SK-N-SH treated with all-trans-retinoic acid at 6 μM for 48 hours (cell line): ENCODE measurements around the gene KHNYN.

Source experiments
- ATAC-seq: fragments of 200-7000 bp; cut with Tn5 transposase; 3 replicates; pipeline ENCODE4 v1.9.1; 2020; ENCODE audit warnings: mild to moderate bottlenecking, moderate library complexity
- ARNTL ChIP-seq: fragments of 450-650 bp; formaldehyde crosslinking; IDR thresholded peaks from 2 replicates; pipeline ENCODE4 v1.5.0; 2020; ENCODE audit warnings: low read depth, mild to moderate bottlenecking, moderate library complexity, borderline replicate concordance
- BACH2 ChIP-seq: fragments of 250-450 bp; sonication (Bioruptor Pico); IDR thresholded peaks from 2 replicates; pipeline ENCODE4 v1.9.0; 2021; ENCODE audit warnings: mild to moderate bottlenecking, borderline replicate concordance
- CSDC2 ChIP-seq: fragments of 250-450 bp; sonication (Bioruptor Pico); IDR thresholded peaks from 2 replicates; pipeline ENCODE4 v1.5.0; 2020; ENCODE audit warnings: mild to moderate bottlenecking, moderate library complexity
- ESRRG ChIP-seq: fragments of 250-450 bp; sonication (Bioruptor Pico); IDR thresholded peaks from 2 replicates; pipeline ENCODE4 v1.6.1; 2021; ENCODE audit warnings: mild to moderate bottlenecking
- GLIS3 ChIP-seq: fragments of 250-450 bp; sonication (Bioruptor Pico); IDR thresholded peaks from 2 replicates; pipeline ENCODE4 v1.5.0; 2020; ENCODE audit warnings: mild to moderate bottlenecking, moderate library complexity
- ISL1 ChIP-seq: fragments of 250-450 bp; sonication (Bioruptor Pico); IDR thresholded peaks from 2 replicates; pipeline ENCODE4 v2.1.2; 2022; ENCODE audit warnings: mild to moderate bottlenecking, moderate library complexity
- OSR1 ChIP-seq: fragments of 250-450 bp; sonication (Bioruptor Pico); IDR thresholded peaks from 2 replicates; pipeline ENCODE4 v1.8.0; 2022; ENCODE audit warnings: moderate library complexity, mild to moderate bottlenecking, inconsistent platforms
- PATZ1 ChIP-seq: fragments of 250-450 bp; sonication (Bioruptor Pico); IDR thresholded peaks from 2 replicates; pipeline ENCODE4 v1.8.0; 2020; ENCODE audit warnings: mild to moderate bottlenecking, moderate library complexity, borderline replicate concordance
- PPARA ChIP-seq: fragments of 250-450 bp; sonication (Bioruptor Pico); IDR thresholded peaks from 2 replicates; pipeline ENCODE4 v1.5.0; 2020; ENCODE audit warnings: mild to moderate bottlenecking, borderline replicate concordance
- RARB ChIP-seq: fragments of 250-450 bp; sonication (Bioruptor Pico); IDR thresholded peaks from 2 replicates; pipeline ENCODE4 v1.8.0; 2021; ENCODE audit warnings: mild to moderate bottlenecking, moderate library complexity
- SNAI2 ChIP-seq: fragments of 250-450 bp; sonication (Bioruptor Pico); IDR thresholded peaks from 2 replicates; pipeline ENCODE4 v1.5.0; 2020; ENCODE audit warnings: mild to moderate bottlenecking, moderate library complexity
- TCF4 ChIP-seq: fragments of 250-450 bp; sonication (Bioruptor Pico); IDR thresholded peaks from 2 replicates; pipeline ENCODE4 v1.8.0; 2021; ENCODE audit warnings: mild to moderate bottlenecking, moderate library complexity, borderline replicate concordance
- TOX ChIP-seq: fragments of 250-450 bp; sonication (Bioruptor Pico); IDR thresholded peaks from 2 replicates; pipeline ENCODE4 v1.8.0; 2021; ENCODE audit warnings: mild to moderate bottlenecking, moderate library complexity, borderline replicate concordance
- ZC3H10 ChIP-seq: fragments of 250-450 bp; sonication (Bioruptor Pico); IDR thresholded peaks from 2 replicates; pipeline ENCODE4 v1.5.1; 2021; ENCODE audit warnings: mild to moderate bottlenecking, moderate library complexity
- ZFP3 ChIP-seq: fragments of 250-450 bp; sonication (Bioruptor Pico); IDR thresholded peaks from 2 replicates; pipeline ENCODE4 v1.5.0; 2020; ENCODE audit warnings: mild to moderate bottlenecking, moderate library complexity
- ZFP30 ChIP-seq: fragments of 450-650 bp; formaldehyde crosslinking; IDR thresholded peaks from 2 replicates; pipeline ENCODE4 v1.5.0; 2022; ENCODE audit warnings: mild to moderate bottlenecking, moderate library complexity
- ZNF565 ChIP-seq: fragments of 450-650 bp; formaldehyde crosslinking; conservative IDR thresholded peaks from 2 replicates; pipeline ENCODE4 v1.5.0; 2020; ENCODE audit warnings: low read depth, mild to moderate bottlenecking, moderate library complexity
- ZNF70 ChIP-seq: fragments of 450-650 bp; formaldehyde crosslinking; IDR thresholded peaks from 2 replicates; pipeline ENCODE4 v1.5.0; 2020; ENCODE audit warnings: mild to moderate bottlenecking, moderate library complexity
- ZNF8 ChIP-seq: fragments of 450-650 bp; formaldehyde crosslinking; IDR thresholded peaks from 2 replicates; pipeline ENCODE4 v1.5.0; 2020; ENCODE audit warnings: mild to moderate bottlenecking, moderate library complexity
- TF ChIP-seq, protein P1 (sequence below): fragments of 250-450 bp; sonication (Bioruptor Pico); IDR thresholded peaks from 2 replicates; pipeline ENCODE4 v1.5.1; 2021; ENCODE audit warnings: mild to moderate bottlenecking, moderate library complexity
- TF ChIP-seq, protein P2 (sequence below): fragments of 250-450 bp; sonication (Bioruptor Pico); IDR thresholded peaks from 2 replicates; pipeline ENCODE4 v1.5.0; 2020; ENCODE audit warnings: mild to moderate bottlenecking, moderate library complexity
- TF ChIP-seq, protein P3 (sequence below): fragments of 250-450 bp; sonication (Bioruptor Pico); IDR thresholded peaks from 2 replicates; pipeline ENCODE4 v1.5.1; 2020; ENCODE audit warnings: low read depth, mild to moderate bottlenecking, moderate library complexity

KHNYN gene

DNA sequence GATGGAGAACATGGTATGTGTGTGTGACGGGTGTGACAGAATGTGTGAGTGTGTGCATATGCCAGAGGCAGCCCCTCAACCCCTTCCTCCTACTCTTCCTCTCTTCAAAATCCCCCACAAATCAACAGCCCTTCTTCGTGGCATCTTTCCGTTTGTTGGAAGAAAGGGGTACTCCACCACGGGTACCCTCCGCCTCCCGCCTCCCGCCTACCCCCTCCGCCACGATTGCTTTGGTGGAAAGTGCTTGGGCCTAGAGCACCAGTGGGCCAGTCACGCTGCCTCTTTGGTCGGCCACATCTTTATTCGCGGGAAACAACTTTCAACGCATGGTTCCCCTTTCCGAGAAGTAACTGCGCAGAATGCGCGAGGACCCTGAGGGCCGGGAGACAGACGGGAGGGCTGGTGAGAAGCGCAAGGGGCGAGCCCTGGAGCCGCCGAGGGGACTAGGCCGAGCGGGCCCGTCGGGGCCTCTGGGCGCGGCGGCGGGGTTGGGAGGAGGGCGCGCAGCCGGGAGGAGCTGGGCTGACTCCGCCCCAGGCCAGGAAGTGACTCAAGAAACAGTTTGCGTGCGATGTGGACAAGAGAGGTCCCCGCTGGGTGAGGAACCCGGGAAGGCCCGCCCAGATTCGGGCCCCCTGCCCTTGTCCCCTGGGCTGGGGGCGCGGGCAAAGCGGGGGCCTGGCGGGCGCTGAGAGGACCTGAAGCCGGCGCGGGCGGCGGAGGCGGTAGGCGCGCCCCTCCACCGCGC lies at the start of gene KHNYN, which contains the start of gene CBLN3:
TSS of gene KHNYN (plus strand) at position 560 of the 748 bp plus-strand sequence. CDS start 777 bp downstream, outside the sequence.
TSS of gene CBLN3 (minus strand) at position 274 of the 748 bp plus-strand sequence. CDS start 614 bp downstream, outside the sequence.
- ATAC-seq, result peak; percentile 88
- TF ChIP-seq ZC3H10 (CRISPR knock-in tag), result peak; percentile 15; the same call in 1 of the 2 replicates
- no peak for TF ChIP-seq ZNF70
- TF ChIP-seq ZNF565 (CRISPR knock-in tag), result no peak
- no peak for TF ChIP-seq ARNTL
- 0 out of 2 replicates have a peak, but pooled peaks have one; percentile 22 for TF ChIP-seq ZFP3 (CRISPR knock-in tag)
- TF ChIP-seq RARB (CRISPR knock-in tag), result no peak

DNA sequence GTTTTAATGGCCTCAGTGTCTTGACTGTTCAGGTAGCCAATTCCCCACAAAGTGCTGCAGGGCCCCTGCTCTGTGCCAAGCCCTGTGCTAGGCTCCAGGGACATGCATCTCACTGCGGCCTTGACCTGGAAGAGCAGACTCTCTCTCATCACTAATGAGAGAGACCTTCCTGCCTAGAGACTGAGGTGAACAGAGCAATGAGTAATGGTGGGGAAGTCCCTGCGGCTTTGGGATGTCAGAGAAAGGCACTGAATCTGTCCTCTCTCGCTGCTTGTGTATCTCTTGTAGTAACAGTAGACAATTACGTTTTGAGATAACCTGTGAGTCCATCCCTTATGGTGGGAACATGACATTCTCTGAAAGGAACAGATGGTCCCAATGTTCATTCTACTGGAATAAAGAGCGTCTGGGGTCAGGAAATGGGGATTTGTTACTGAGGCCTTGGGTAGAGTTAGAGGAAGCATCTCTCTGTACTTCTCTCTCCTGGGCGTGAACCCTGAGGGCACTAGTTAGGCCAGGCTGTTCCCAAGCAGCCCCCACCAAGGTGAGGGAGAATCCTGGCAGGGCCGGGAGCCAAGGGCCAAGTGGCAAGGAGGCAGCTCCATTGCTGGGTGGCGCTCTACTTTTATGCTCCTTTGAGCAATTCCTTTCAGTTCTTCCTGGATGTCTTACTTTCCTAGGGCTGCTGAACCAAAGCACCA lies 48.2 kb upstream of the KHNYN start:
- ATAC-seq, result no peak
- TF ChIP-seq GLIS3 (CRISPR knock-in tag) (no peak), CSDC2 (CRISPR knock-in tag) (no peak), ESRRG (CRISPR knock-in tag) (no peak), SNAI2 (CRISPR knock-in tag) (no peak), ZNF70 (no peak), ZNF565 (CRISPR knock-in tag) (no peak), RARB (CRISPR knock-in tag) (no peak), BACH2 (CRISPR knock-in tag) (no peak), ZFP30 (CRISPR knock-in tag) (no peak), ARNTL (no peak), ISL1 (CRISPR knock-in tag) (no peak), ZNF8 (CRISPR knock-in tag) (no peak), ZFP3 (CRISPR knock-in tag) (no peak), TCF4 (CRISPR knock-in tag) (no peak), OSR1 (CRISPR knock-in tag) (no peak), PPARA (CRISPR knock-in tag) (no peak)
- TF ChIP-seq, protein P1, sequence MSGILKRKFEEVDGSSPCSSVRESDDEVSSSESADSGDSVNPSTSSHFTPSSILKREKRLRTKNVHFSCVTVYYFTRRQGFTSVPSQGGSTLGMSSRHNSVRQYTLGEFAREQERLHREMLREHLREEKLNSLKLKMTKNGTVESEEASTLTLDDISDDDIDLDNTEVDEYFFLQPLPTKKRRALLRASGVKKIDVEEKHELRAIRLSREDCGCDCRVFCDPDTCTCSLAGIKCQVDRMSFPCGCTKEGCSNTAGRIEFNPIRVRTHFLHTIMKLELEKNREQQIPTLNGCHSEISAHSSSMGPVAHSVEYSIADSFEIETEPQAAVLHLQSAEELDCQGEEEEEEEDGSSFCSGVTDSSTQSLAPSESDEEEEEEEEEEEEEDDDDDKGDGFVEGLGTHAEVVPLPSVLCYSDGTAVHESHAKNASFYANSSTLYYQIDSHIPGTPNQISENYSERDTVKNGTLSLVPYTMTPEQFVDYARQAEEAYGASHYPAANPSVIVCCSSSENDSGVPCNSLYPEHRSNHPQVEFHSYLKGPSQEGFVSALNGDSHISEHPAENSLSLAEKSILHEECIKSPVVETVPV (CRISPR knock-in tag), result no peak
- TF ChIP-seq, protein P2, sequence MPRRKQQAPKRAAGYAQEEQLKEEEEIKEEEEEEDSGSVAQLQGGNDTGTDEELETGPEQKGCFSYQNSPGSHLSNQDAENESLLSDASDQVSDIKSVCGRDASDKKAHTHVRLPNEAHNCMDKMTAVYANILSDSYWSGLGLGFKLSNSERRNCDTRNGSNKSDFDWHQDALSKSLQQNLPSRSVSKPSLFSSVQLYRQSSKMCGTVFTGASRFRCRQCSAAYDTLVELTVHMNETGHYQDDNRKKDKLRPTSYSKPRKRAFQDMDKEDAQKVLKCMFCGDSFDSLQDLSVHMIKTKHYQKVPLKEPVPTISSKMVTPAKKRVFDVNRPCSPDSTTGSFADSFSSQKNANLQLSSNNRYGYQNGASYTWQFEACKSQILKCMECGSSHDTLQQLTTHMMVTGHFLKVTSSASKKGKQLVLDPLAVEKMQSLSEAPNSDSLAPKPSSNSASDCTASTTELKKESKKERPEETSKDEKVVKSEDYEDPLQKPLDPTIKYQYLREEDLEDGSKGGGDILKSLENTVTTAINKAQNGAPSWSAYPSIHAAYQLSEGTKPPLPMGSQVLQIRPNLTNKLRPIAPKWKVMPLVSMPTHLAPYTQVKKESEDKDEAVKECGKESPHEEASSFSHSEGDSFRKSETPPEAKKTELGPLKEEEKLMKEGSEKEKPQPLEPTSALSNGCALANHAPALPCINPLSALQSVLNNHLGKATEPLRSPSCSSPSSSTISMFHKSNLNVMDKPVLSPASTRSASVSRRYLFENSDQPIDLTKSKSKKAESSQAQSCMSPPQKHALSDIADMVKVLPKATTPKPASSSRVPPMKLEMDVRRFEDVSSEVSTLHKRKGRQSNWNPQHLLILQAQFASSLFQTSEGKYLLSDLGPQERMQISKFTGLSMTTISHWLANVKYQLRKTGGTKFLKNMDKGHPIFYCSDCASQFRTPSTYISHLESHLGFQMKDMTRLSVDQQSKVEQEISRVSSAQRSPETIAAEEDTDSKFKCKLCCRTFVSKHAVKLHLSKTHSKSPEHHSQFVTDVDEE (CRISPR knock-in tag), result no peak
- TF ChIP-seq, protein P3, sequence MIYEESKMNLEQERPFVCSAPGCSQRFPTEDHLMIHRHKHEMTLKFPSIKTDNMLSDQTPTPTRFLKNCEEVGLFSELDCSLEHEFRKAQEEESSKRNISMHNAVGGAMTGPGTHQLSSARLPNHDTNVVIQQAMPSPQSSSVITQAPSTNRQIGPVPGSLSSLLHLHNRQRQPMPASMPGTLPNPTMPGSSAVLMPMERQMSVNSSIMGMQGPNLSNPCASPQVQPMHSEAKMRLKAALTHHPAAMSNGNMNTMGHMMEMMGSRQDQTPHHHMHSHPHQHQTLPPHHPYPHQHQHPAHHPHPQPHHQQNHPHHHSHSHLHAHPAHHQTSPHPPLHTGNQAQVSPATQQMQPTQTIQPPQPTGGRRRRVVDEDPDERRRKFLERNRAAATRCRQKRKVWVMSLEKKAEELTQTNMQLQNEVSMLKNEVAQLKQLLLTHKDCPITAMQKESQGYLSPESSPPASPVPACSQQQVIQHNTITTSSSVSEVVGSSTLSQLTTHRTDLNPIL (CRISPR knock-in tag), result no peak

- TF ChIP-seq, protein P2 (CRISPR knock-in tag), result no peak
- TF ChIP-seq, protein P1 (CRISPR knock-in tag), result no peak
- no peak for TF ChIP-seq ZFP3 (CRISPR knock-in tag)
- TF ChIP-seq BACH2 (CRISPR knock-in tag), result no peak
- TF ChIP-seq, protein P3 (CRISPR knock-in tag), result no peak
- TF ChIP-seq ARNTL, result no peak
- no peak for TF ChIP-seq ZC3H10 (CRISPR knock-in tag)
- no peak for TF ChIP-seq ZNF8 (CRISPR knock-in tag)
- no peak for TF ChIP-seq RARB (CRISPR knock-in tag)
- no peak for TF ChIP-seq ISL1 (CRISPR knock-in tag)
- TF ChIP-seq PATZ1 (CRISPR knock-in tag), result no peak
- no peak for TF ChIP-seq ZNF565 (CRISPR knock-in tag)
- TF ChIP-seq TOX (CRISPR knock-in tag), result no peak
- TF ChIP-seq PPARA (CRISPR knock-in tag), result no peak
- no peak for ATAC-seq
These were observed 47.7 kb upstream of the KHNYN start for GRCh38 chr14:24382064-24382371.
